Vagina (tissue), 2 donors: Measurements from ENCODE around the gene CREG2. TPM values are rescaled to one million over a fixed set of nuclear protein-coding genes. Genes with fewer than 3 reads are reported as not detected.
A peak's percentile ranks its signal among the peaks of the same experiment; 100 is the strongest.

Experiments
- DNase-seq, 2 donors: peaks; one replicate each; pipeline ENCODE4 v3.0.0-alpha.2; 2017; ENCODE audit errors: extremely low spot score in 2 of 2
- H3K27ac ChIP-seq: fragments of 200-600 bp; sonication (generic); one replicate; pipeline ENCODE4 v1.5.1; 2019
- H3K27me3 ChIP-seq: fragments of 200-600 bp; sonication (generic); one replicate; pipeline ENCODE4 v1.5.1; 2019
- H3K36me3 ChIP-seq, 2 donors: fragments of 200-600 bp; sonication (generic); one replicate each; pipeline ENCODE4 v1.5.1; 2017 to 2019
- H3K4me1 ChIP-seq: fragments of 200-600 bp; sonication (generic); one replicate; pipeline ENCODE4 v1.5.1; 2019
- H3K4me3 ChIP-seq, 2 donors: fragments of 200-600 bp; sonication (generic); 1 replicate in 1 of 2; 2 replicates in 1 of 2; pipeline ENCODE4 v1.5.1; 2016 to 2019
- H3K9me3 ChIP-seq: fragments of 200-600 bp; sonication (generic); one replicate; pipeline ENCODE4 v1.5.1; 2019
- POLR2A ChIP-seq, 2 donors: fragments of 450-650 bp; IDR thresholded peaks; one replicate each; pipeline ENCODE4 v1.6.1; 2017; ENCODE audit warnings: antibody characterized with exemption in 2 of 2, mild to moderate bottlenecking in 2 of 2, moderate library complexity in 2 of 2
- POLR2AphosphoS5 ChIP-seq, 2 donors: sonication (generic); formaldehyde crosslinking; IDR thresholded peaks; one replicate each; pipeline ENCODE4 v1.9.0; 2017; ENCODE audit warnings: antibody characterized with exemption in 2 of 2, mild to moderate bottlenecking in 2 of 2, low read depth in 1 of 2; ENCODE audit not compliant: insufficient read depth in 1 of 2
- intact Hi-C: fragments of 100-400 bp; cut with DNase I; formaldehyde crosslinking; loops from one replicate; pipeline ENCODE4 v1.15.1; 2023
- total RNA-seq: library from RNA; depleted of rRNA; stranded (reverse); fragments of >200 nt; gene quantifications from one replicate; pipeline ENCODE4 v1.2.3, GENCODE V29; 2016
- TF ChIP-seq, protein P1 (sequence below), 3 experiments: fragments of 450-650 bp in 2 of 3; fragments of 200-600 bp in 1 of 3; sonication (generic) in 1 of 3; IDR thresholded peaks; one replicate each; pipeline ENCODE4 v1.5.1; 2017 to 2019; ENCODE audit warnings: antibody characterized with exemption in 3 of 3, mild to moderate bottlenecking in 2 of 3, moderate library complexity in 2 of 3

The CREG2 gene
- total RNA-seq, 1 donor from 2014 or later: 0.25 TPM

DNA sequence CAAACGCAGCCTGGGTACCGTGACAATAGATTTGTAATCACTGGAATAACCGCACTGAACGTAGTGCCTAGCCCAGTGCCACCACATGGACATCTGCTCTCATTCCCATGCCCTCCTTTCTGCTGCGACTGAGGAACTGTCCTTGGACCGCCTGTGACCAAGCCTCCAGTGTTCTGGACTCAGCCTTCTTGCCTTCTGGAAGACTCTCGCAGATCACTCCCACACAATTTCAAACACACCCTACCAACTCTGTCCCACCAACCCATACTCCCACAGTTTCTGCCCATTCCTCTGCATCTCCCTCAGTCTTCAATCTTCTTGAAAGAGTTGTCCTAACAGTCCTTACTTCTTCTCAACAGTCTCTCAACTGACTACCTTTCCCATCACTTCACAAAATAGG, 80.9 kb downstream of the CREG2 start:
- no peaks in the 10 kb centered on the region for H3K27me3 ChIP-seq
- no peak for DNase-seq
- intact Hi-C loops: loop anchor here (10.0 kb wide), 1 partner anchor 52 kb away; the partner anchor contains the start of gene CNOT11
- peaks cover 62% of the 10 kb centered on the region for H3K4me1 ChIP-seq
- H3K36me3 ChIP-seq: no peaks in the 10 kb centered on the region
- no peaks in the 10 kb centered on the region for H3K9me3 ChIP-seq
- peak overlapping the region; percentile 65 to 78 for H3K4me3 ChIP-seq
- no peak for TF ChIP-seq POLR2A (IDR thresholded peaks at IDR 0.05)
- TF ChIP-seq, protein P1, sequence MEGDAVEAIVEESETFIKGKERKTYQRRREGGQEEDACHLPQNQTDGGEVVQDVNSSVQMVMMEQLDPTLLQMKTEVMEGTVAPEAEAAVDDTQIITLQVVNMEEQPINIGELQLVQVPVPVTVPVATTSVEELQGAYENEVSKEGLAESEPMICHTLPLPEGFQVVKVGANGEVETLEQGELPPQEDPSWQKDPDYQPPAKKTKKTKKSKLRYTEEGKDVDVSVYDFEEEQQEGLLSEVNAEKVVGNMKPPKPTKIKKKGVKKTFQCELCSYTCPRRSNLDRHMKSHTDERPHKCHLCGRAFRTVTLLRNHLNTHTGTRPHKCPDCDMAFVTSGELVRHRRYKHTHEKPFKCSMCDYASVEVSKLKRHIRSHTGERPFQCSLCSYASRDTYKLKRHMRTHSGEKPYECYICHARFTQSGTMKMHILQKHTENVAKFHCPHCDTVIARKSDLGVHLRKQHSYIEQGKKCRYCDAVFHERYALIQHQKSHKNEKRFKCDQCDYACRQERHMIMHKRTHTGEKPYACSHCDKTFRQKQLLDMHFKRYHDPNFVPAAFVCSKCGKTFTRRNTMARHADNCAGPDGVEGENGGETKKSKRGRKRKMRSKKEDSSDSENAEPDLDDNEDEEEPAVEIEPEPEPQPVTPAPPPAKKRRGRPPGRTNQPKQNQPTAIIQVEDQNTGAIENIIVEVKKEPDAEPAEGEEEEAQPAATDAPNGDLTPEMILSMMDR (IDR thresholded peaks at IDR 0.05): no peak
- no peak for TF ChIP-seq POLR2AphosphoS5 (IDR thresholded peaks at IDR 0.05; ENCODE audit: insufficient read depth in 1 of 2, low read depth in 1 of 2)
- peak overlapping the region; percentile 87 for H3K27ac ChIP-seq

- intact Hi-C loops: loop anchor here (10.0 kb wide), 1 partner anchor 51 kb away; the partner anchor contains the start of gene CNOT11
- Histone ChIP-seq H3K9me3 (no peaks in the 10 kb centered on the region), H3K36me3 (no peaks in the 10 kb centered on the region), H3K4me3 (peak overlapping the region; percentile 65 to 78), H3K27me3 (no peaks in the 10 kb centered on the region), H3K27ac (no peak overlapping the region), H3K4me1 (peaks cover 70% of the 10 kb centered on the region)
- no peak for TF ChIP-seq POLR2A (IDR thresholded peaks at IDR 0.05)
- TF ChIP-seq POLR2AphosphoS5 (IDR thresholded peaks at IDR 0.05; ENCODE audit: insufficient read depth in 1 of 2, low read depth in 1 of 2): no peak
- TF ChIP-seq, protein P1 (IDR thresholded peaks at IDR 0.05): no peak
- DNase-seq: no peak
Measured at GRCh38 chr2:101305492-101306078, 81.7 kb downstream of the CREG2 start.

DNA sequence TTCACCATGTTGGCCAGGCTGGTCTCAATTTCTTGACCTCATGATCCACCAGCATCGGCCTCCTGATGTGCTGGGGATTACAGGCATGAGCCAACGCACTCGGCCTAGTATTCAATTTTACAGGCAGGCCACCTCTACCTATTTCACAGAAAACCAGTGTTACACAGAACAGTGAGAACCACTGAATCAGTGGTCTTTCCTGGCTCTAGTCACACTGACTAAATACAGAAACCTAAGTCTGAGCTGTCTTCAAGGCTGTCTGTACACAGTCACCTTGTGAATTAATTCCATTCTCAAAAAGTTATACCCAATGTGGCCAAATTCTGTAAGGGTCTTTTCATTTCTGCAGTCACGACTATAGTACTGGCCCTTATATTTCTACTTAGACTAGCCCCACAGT, 82.3 kb downstream of the CREG2 start:
- no peak overlapping the region for H3K4me3 ChIP-seq
- TF ChIP-seq, protein P1 (IDR thresholded peaks at IDR 0.05): no peak
- no peak for TF ChIP-seq POLR2A (IDR thresholded peaks at IDR 0.05)
- no peak for TF ChIP-seq POLR2AphosphoS5 (IDR thresholded peaks at IDR 0.05; ENCODE audit: insufficient read depth in 1 of 2, low read depth in 1 of 2)
- no peaks in the 10 kb centered on the region for H3K27me3 ChIP-seq
- no peaks in the 10 kb centered on the region for H3K36me3 ChIP-seq
- H3K9me3 ChIP-seq: no peaks in the 10 kb centered on the region
- DNase-seq: no peak
- peaks cover 76% of the 10 kb centered on the region for H3K4me1 ChIP-seq
- intact Hi-C loops: loop anchor here (10.0 kb wide), 1 partner anchor 50 kb away; the partner anchor contains the start of gene CNOT11
- H3K27ac ChIP-seq: no peak overlapping the region

- no peak overlapping the region for H3K27ac ChIP-seq
Measured at GRCh38 chr2:101303688-101304087, 83.6 kb downstream of the CREG2 start.

More at GRCh38 chr2:101303688-101304087, 83.6 kb downstream of the CREG2 start:
- Histone ChIP-seq H3K4me3 (no peak overlapping the region), H3K9me3 (no peaks in the 10 kb centered on the region), H3K4me1 (peaks cover 77% of the 10 kb centered on the region), H3K27me3 (no peaks in the 10 kb centered on the region), H3K36me3 (no peaks in the 10 kb centered on the region)
- TF ChIP-seq POLR2AphosphoS5 (IDR thresholded peaks at IDR 0.05; ENCODE audit: insufficient read depth in 1 of 2, low read depth in 1 of 2) (no peak), POLR2A (IDR thresholded peaks at IDR 0.05) (no peak)
- TF ChIP-seq, protein P1 (IDR thresholded peaks at IDR 0.05): no peak
- no peak for DNase-seq
- intact Hi-C loops: loop anchor here (10.0 kb wide), 1 partner anchor 49 kb away; the partner anchor contains the start of gene CNOT11
